ENCODE measurements around the gene USP25.

USP25 gene

GRCh38 chr21:15768045-15768601, 38.3 kb downstream of the USP25 start:
- no peak for ATAC-seq

DNA sequence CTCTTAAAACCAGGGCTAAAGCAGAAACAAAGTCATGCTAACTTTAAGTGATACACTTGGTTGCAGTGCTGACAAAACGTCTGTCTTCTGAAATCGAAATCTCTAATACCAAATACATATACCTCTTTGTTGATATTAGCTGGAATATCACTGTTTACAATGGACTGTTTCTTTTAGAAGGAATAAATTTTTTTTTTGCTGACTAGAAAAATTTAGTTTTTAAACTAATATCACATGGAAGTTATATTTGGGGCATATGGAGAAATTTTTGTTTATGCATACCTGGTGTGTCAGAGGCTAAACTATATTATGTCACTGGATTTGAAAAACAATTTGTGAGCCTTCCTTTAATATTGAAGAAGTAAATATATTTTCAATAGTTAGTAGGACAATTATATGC, 39.1 kb downstream of the USP25 start:
- no peak for ATAC-seq

DNA sequence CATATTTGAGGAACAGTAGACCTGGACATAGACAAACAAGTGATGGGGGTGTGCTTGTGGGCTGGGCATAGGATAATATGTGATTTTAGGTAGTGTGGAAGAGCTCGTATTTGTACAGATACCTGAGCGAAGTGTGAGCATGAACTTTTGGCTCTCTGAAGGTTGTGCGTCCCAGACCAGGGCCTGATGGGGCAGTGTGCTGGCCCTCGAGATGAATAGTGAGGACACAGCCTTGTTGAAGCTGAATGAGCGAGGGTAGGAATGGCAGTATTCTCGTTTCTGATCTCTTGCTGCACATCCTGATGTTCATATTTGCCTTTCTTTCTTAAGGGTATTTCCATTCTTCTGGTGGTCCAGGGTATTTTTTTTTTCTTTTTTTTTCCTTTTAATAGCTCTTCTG, 41.5 kb downstream of the USP25 start:
- ATAC-seq = no peak

DNA sequence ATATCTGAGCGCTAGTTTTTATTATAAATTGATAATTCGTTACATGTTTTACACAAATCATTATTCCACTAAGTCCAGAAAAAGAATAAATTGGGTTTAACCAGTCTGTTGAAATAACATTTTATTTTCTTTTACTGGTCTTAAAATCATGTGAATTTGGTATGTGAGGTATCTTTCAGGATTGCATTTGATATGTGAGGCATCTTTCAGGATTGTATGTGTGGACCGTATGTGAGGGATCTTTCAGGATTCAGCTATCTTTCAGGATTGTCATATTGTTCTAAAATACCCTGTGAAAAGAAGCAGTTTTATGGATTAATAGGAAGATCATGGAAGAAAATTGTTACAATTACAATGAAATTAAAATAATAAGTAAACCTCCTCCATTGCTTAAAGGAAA, 42.9 kb downstream of the USP25 start:
- ATAC-seq = no peak

GRCh38 chr21:15774590-15774989, 44.8 kb downstream of the USP25 start:
- no peak for ATAC-seq

DNA sequence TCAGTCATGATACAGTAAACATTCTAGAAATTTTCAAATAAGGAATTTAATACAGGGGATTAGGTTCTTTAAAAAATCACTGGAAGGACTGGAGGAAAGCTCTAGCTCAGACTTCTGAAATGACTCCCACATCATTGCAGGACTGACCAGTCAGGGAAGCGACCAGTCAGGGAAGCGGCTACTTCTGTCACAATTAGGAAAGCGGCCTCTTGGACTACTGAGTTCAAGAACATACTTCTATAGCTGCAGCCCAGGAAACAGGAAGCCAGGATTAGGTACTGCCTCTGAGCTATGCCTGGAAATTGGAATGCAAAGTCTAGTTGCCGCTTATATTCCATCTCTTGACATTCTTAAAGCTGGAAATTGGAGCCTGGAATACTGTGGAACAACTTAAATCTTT, 45.5 kb downstream of the USP25 start:
- ATAC-seq = no peak

GRCh38 chr21:15775981-15776380, 46.2 kb downstream of the USP25 start:
- ATAC-seq = no peak

DNA sequence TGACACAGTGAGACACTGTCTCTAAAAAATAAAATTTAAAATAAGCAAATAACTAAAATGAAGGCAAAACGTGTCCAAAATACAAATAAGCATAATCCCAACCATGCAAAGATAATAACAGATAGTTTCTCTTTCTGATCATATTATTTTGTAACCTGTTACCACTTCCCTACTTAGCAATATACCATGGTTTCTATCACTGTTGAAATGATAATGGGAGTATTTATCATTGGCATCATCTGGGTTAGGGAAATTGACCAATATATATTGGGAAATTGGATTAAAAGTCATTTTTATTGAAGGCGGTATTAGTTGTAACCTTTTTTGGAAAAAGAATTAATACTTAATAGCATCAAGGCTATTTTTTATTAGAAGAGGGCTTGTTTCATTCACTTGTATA, 47.0 kb downstream of the USP25 start:
- ATAC-seq = no peak

GRCh38 chr21:15781986-15782385, 52.2 kb downstream of the USP25 start:
- ATAC-seq = no peak

DNA sequence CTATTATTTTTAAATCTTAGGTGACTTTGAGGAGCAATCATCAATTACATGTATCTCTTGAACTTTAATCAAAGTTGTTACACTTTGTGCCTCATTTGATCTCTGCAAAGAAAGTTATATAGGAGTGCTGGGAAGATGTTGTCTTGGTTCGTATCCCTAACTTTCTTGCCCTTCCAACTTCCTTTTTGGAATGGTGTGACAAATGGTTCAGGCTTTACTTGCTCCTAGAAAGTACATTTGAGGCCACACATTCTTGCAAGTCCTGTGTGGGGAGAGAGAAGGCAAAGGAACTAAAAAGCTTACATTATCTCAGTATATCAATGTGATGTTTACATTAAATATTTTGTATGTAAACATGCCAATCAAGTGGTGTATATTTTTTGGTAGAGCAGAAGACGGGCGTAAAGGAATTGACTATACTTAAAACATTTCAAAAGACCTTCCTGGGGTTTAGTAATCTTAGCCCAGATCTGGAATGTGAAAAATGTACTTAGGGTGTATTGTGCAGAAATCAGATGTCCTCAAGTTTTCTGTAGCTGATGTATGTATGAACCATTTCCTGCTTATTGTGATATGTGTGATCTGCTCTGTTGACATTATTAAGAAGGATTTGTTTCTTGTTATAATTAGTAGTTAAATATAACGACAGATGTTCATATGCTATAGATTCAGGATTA, 59.2 kb downstream of the USP25 start:
- ATAC-seq = no peak

DNA sequence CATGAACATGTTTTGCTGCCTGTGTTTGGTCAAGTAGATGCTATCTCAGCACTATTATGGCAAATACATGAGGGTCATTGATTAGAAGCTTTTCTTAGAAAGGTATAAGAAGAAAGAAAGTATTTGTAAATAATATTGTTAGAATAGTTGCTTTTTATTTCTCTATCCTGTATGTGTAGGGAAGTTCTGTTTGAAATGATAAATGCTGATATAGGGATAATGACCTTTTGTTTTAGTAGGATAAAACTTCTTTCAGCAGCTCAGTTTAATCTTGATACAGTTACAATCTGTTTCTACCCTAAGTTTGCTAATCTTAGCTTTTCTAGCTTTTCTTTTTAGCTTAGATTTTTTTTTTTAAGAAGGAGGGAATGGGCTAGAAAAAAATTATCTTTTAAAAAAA, 63.3 kb downstream of the USP25 start:
- no peak for ATAC-seq

DNA sequence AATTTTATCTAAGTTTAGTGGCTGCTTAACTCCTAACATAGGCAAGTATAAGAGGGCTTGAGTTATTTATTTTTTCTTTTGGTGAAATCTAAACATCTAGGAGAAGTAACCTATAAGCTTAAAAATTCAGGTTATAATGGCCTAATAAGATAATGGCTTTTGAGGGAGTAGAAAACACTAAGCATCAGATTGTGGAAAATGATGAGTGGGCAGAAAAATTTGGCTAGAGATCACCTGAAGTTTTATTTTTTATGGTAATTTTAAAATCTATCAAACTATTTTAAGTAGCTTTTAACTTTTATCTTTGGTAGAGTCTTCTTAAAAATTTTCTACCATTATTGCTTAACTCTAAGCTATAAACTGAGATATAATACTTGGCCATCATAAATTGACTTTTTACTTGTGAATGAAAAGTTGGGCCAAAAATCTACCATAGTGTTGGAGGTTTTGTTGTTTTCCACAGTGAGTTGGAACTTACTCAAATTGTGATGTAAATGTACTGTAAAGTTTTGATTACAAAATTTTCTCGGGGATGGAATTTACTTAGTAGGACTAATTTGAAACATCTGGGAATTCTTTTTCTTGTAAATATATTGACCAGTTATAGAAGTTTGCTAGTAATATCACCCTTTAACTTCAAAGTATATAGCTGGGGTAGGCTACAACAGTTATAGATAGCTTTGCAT, 63.9 kb downstream of the USP25 start:
- no peak for ATAC-seq

DNA sequence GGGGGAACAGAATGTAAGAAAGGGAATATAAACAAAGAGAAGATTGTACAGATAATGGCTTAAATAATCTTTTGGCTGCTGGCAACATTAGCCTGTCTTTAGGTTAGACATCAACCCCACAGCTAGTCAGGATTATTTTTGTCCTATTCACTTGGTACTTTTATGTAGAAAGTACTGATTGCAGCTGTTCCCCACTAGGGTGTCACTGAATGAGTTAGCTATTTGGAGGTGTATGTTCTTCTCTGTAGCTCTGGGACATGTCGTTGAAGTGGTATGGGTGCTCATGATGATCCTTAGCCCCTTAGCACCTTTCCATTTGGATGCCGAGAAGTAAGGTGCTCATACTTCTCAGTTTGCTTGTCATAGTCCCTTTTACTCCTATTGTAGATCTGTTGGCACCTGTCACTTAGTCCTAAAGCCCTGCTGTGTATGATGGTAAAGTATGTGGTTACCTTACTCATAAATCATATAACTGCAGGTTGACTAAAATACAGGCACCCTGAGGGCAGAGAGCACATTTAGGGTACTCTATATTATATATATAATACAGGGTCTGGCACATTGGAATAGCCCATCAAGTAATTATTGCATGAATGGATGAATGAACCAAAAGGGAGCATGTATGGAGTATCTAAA, 64.6 kb downstream of the USP25 start:
- ATAC-seq = peak; percentile 30 to 44

DNA sequence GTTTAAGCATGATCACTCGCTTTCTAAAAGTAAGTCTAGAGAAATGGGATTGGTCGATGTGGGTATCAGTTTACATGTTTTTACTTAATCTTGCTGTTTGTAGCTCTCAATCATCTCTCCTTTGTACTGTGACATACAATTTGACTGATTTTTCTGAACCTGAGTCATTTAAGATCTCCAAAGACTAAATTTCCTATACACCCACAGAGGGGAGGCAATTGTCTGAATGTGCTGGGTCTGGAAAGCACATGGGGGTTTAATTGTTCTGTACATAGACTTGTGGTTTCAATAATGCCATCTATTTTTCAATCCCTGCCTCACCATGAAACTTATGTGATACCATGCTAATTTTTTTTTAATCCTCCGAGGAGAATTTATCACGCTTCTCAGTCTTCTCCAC, 65.8 kb downstream of the USP25 start:
- peak in 1 of 2 donors; percentile 45 for ATAC-seq

DNA sequence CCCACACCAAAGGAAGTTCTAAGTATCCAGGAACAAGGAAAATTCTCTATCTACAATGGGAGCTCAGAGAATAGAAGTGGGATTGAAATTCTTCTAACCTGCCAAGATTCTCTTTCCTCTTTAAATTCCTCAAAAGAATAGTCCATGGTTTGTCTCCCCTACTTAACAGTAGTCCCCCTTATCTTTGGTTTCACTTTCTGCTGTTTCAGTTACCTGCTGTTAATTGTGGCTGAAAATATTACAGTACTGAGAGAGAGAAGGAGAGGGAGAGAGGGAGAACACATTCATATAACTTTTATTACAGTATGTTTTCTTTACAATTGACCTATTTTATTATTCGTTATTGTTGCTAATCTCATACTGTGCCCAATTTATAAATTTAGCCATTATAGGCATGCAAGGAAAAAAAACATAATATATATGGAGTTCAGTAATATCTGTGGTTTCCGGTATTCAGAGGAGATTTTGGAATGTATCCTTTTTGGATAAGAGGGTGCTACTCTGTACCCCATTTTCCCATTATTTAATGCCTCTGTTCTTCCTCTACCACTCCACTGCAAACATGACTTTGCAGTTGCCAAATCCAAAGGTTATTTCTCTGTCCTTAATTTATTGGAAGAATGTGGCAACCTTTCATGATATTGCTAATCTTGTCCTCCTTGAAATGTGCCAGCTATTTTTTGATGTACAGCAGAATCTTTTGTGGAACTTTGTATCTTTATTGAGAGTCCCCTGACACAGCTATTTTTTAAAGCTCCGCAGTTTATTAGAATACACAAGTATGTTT, 68.0 kb downstream of the USP25 start:
- ATAC-seq = peak in 1 of 2 donors; percentile 55

DNA sequence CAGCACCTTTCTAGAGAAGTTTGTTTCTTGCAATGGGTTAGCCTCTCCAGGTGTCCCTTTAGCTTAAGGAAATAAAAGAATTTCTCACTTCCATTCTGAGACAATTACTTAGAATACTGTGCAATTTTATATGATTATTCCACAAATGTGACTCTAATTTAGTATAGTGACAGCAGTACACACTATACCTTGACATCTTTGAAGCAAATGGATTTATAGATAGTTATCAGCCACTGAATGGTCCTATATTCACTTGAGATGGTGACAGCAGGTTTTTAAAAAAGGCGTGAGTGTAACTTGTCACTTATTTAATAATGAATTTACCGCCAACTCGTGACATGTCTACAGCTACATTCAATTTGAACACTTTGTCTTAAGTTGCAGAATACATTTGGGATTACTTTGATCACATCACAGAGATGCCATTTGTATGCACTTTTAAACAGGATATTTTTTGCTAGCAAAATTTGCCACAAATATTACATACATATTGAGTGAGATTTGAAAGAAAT, 71.6 kb downstream of the USP25 start:
- ATAC-seq = no peak

GRCh38 chr21:15804247-15805005, 74.6 kb downstream of the USP25 start:
- ATAC-seq = no peak

DNA sequence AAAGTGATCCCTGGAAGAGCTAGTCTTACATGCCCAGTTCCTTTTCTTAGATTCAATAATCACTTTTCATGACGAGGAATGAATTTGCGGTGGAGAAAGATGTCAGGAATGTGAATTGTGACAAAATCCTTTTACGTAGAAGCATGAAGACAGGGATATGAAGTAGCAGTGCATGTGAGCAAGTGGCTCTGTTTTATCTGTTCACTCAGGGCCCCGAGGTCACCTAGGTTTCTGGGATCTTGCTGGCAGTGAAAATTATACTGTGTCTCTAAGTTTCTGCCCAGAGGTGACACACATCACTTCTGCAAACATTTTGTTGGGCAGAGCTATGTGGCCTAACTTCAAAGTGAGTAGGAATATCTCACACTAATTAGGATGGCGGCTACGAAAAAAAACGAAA, 79.3 kb downstream of the USP25 start:
- no peak for ATAC-seq

GRCh38 chr21:15809818-15810217, 80.0 kb downstream of the USP25 start:
- no peak for ATAC-seq

DNA sequence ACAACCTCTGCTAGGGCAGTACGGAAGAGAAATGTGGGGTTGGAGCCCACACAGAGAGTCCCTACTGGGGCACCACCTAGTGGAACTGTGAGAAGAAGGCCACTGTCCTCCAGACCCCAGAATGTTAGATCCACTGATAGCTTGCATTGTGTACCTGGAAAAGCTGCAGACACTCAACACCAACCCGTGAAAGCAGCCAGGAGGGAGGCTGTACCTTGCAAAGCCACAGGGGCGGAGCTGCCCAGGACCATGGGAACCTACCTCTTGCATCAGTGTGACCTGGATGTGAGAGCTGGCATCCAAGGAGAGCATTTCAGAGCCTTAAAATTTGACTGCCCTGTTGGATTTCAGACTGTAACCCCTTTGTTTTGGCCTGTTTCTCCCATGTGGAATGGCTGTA, 85.5 kb downstream of the USP25 start:
- ATAC-seq = no peak

DNA sequence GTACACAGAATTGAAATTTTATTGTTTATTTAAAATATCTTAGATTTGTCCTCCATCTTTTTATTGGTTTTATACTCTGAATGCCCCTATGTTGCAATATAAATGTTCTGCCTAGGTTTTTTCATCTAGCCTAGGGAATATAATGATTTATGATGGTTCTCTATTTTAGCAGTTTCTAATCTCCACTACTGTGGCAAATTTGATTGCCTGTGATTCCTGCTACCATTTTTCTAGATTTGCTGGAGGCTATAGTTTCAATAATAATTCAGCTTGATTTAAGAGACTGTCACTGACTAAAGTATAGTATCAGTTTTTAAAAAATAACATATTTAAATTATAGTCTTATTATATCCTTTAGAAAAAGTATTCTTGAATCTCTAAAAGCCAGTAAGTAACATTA, 90.5 kb downstream of the USP25 start:
- no peak for ATAC-seq

GRCh38 chr21:15820852-15821379, 91.1 kb downstream of the USP25 start:
- ATAC-seq = no peak

Data from activated CD4-positive, CD25-positive, alpha-beta regulatory T cell treated with anti-CD3 and anti-CD28 coated beads, Interleukin-2, amount 50 U/mL, for 24 hours (primary cell).